Tibial nerve (tissue), 4 donors: ENCODE measurements around the gene ZBTB20. TPM values are rescaled to one million over a fixed set of nuclear protein-coding genes. Genes with fewer than 3 reads are reported as not detected.

ENCODE experiments used
- DNase-seq, 2 donors: peaks; one replicate each; pipeline ENCODE4 v3.0.0-alpha.2; 2019; ENCODE audit warnings: low spot score in 2 of 2
- H3K27ac ChIP-seq, 4 donors: fragments of 200-600 bp; sonication (generic) in 3 of 4; one replicate each; pipeline ENCODE4 v1.5.1; 2017 to 2019; ENCODE audit warnings: mild to moderate bottlenecking in 1 of 4
- H3K27me3 ChIP-seq, 2 donors: fragments of 200-600 bp; sonication (generic) in 1 of 2; one replicate each; pipeline versions ENCODE4 v1.5.1 to v1.6.0; 2017 to 2019
- H3K36me3 ChIP-seq, 3 donors: fragments of 200-600 bp; sonication (generic); one replicate each; pipeline ENCODE4 v1.5.1; 2018 to 2019
- H3K4me1 ChIP-seq, 4 donors: fragments of 200-600 bp; sonication (generic) in 3 of 4; one replicate each; pipeline ENCODE4 v1.5.1; 2017 to 2019
- H3K4me3 ChIP-seq, 4 donors: fragments of 200-600 bp; sonication (generic) in 3 of 4; one replicate each; pipeline ENCODE4 v1.5.1; 2017 to 2019; ENCODE audit warnings: mild to moderate bottlenecking in 1 of 4, moderate library complexity in 1 of 4
- H3K9me3 ChIP-seq, 4 donors: fragments of 200-600 bp; sonication (generic) in 3 of 4; one replicate each; pipeline ENCODE4 v1.5.1; 2017 to 2019
- CTCF ChIP-seq, 5 experiments: fragments of 200-600 bp in 3 of 5; fragments of 450-650 bp in 2 of 5; sonication (generic) in 3 of 5; IDR thresholded peaks; one replicate each; pipeline ENCODE4 v1.5.1; 2016 to 2019; ENCODE audit warnings: antibody characterized with exemption in 5 of 5, mild to moderate bottlenecking in 3 of 5, moderate library complexity in 2 of 5
- EP300 ChIP-seq, 2 donors: sonication (generic); formaldehyde crosslinking; IDR thresholded peaks; one replicate each; pipeline ENCODE4 v1.6.1; 2017; ENCODE audit warnings: antibody characterized with exemption in 2 of 2, mild to moderate bottlenecking in 1 of 2
- POLR2A ChIP-seq, 2 donors: fragments of 450-650 bp; IDR thresholded peaks; one replicate each; pipeline ENCODE4 v1.6.1; 2017; ENCODE audit warnings: antibody characterized with exemption in 2 of 2, mild to moderate bottlenecking in 2 of 2, moderate library complexity in 2 of 2
- WGBS, 2 donors: methylation state at CpG; one replicate each; pipeline ENCODE4 v1.1.5; 2018; 5-methylcytosine and 5-hydroxymethylcytosine counted together
- total RNA-seq, 4 donors: library from RNA; depleted of rRNA; stranded (reverse); fragments of >200 nt; gene quantifications; one replicate each; pipeline ENCODE4 v1.1.0, GENCODE V29; 2016

The ZBTB20 gene
- total RNA-seq, 4 donors from 2014 or later: 63.3 to 127 (median 102) TPM

- Histone ChIP-seq H3K9me3 (no peaks in the 10 kb centered on the region), H3K36me3 (no peaks in the 10 kb centered on the region), H3K27ac (no peak overlapping the region), H3K4me1 (peaks cover 0 to 27% (median 0%) of the 10 kb centered on the region in 4 donors), H3K4me3 (no peak overlapping the region), H3K27me3 (no peaks in the 10 kb centered on the region)
- no peak for DNase-seq
- WGBS, 2 donors: 44 to 47% methylated on average over 2 of the region's 2 CpGs
- TF ChIP-seq POLR2A (IDR thresholded peaks at IDR 0.05) (no peak), EP300 (IDR thresholded peaks at IDR 0.05) (no peak), CTCF (IDR thresholded peaks at IDR 0.05) (no peak)
Measured at GRCh38 chr3:114674036-114674435, 473.1 kb downstream of the ZBTB20 start.

GRCh38 chr3:114673481-114673880 lies 473.6 kb downstream of the ZBTB20 start:
- no peak for TF ChIP-seq CTCF (IDR thresholded peaks at IDR 0.05)
- no peak for TF ChIP-seq POLR2A (IDR thresholded peaks at IDR 0.05)
- no peak for TF ChIP-seq EP300 (IDR thresholded peaks at IDR 0.05)
- no peak for DNase-seq
- Histone ChIP-seq H3K9me3 (no peaks in the 10 kb centered on the region), H3K4me3 (no peak overlapping the region), H3K27me3 (no peaks in the 10 kb centered on the region), H3K4me1 (peaks cover 0 to 32% (median 0%) of the 10 kb centered on the region in 4 donors), H3K36me3 (no peaks in the 10 kb centered on the region), H3K27ac (no peak overlapping the region)
- 83 to 86% methylated on average over 2 of the region's 2 CpGs for WGBS, 2 donors

- no peaks in the 10 kb centered on the region for H3K27me3 ChIP-seq
- no peaks in the 10 kb centered on the region for H3K9me3 ChIP-seq
- no peak overlapping the region for H3K4me3 ChIP-seq
- H3K27ac ChIP-seq: no peak overlapping the region
- H3K4me1 ChIP-seq: peaks cover 0 to 38% (median 0%) of the 10 kb centered on the region in 4 donors
- DNase-seq: no peak
- 93% methylated on average over 6 of the region's 6 CpGs for WGBS, 2 donors
- no peaks in the 10 kb centered on the region for H3K36me3 ChIP-seq
- TF ChIP-seq EP300 (IDR thresholded peaks at IDR 0.05) (no peak), CTCF (IDR thresholded peaks at IDR 0.05) (no peak), POLR2A (IDR thresholded peaks at IDR 0.05) (no peak)
Measured at GRCh38 chr3:114672692-114673447, 474.2 kb downstream of the ZBTB20 start.

GRCh38 chr3:114671741-114672510 lies 475.2 kb downstream of the ZBTB20 start:
- Histone ChIP-seq H3K4me3 (no peak overlapping the region), H3K27ac (no peak overlapping the region), H3K9me3 (no peaks in the 10 kb centered on the region), H3K4me1 (peaks cover 0 to 40% (median 0%) of the 10 kb centered on the region in 4 donors), H3K27me3 (no peaks in the 10 kb centered on the region), H3K36me3 (no peaks in the 10 kb centered on the region)
- TF ChIP-seq CTCF (IDR thresholded peaks at IDR 0.05) (no peak), EP300 (IDR thresholded peaks at IDR 0.05) (no peak), POLR2A (IDR thresholded peaks at IDR 0.05) (no peak)
- WGBS, 2 donors: 79 to 81% methylated on average over 4 of the region's 4 CpGs
- DNase-seq: no peak

GRCh38 chr3:114669614-114670013 lies 477.5 kb downstream of the ZBTB20 start:
- Histone ChIP-seq H3K27me3 (no peaks in the 10 kb centered on the region), H3K9me3 (no peaks in the 10 kb centered on the region), H3K4me3 (no peak overlapping the region), H3K27ac (no peak overlapping the region), H3K4me1 (peaks cover 0 to 46% (median 4%) of the 10 kb centered on the region in 4 donors), H3K36me3 (no peaks in the 10 kb centered on the region)
- 64 to 71% methylated on average over 1 of the region's 1 CpG for WGBS, 2 donors
- no peak for TF ChIP-seq POLR2A (IDR thresholded peaks at IDR 0.05)
- TF ChIP-seq CTCF (IDR thresholded peaks at IDR 0.05): no peak
- TF ChIP-seq EP300 (IDR thresholded peaks at IDR 0.05): no peak
- DNase-seq: no peak
